WI38 (cell line): ENCODE data around the gene LYPD3.
"Not testable (repeated sequence)": the region's sequence is repeated elsewhere in the genome, so short reads cannot be mapped to it uniquely, and the experiment has no call there.

Experiments
- H3K4me3 ChIP-seq: 2 replicates; pipeline ENCODE4 v1.5.1; 2011; ENCODE audit warnings: low read depth, mild to moderate bottlenecking, control low read depth, low read length
- CTCF ChIP-seq: IDR thresholded peaks from 2 replicates; pipeline ENCODE4 v1.5.1; 2012; ENCODE audit warnings: low read depth, mild to moderate bottlenecking, control low read depth, low read length

LYPD3 gene

GRCh38 chr19:43441716-43442115 lies 23.7 kb downstream of the LYPD3 start:
- TF ChIP-seq CTCF, result no peak
- H3K4me3 ChIP-seq, result no peak overlapping the region

GRCh38 chr19:43439709-43440063 lies 25.7 kb downstream of the LYPD3 start:
- no peak for TF ChIP-seq CTCF
- no peak overlapping the region for H3K4me3 ChIP-seq

GRCh38 chr19:43439032-43439708 lies 26.2 kb downstream of the LYPD3 start:
- H3K4me3 ChIP-seq, result no peak overlapping the region
- no peak for TF ChIP-seq CTCF

- TF ChIP-seq CTCF, result no peak
- no peak overlapping the region for H3K4me3 ChIP-seq
Observed at GRCh38 chr19:43438291-43439031, 26.9 kb downstream of the LYPD3 start.

- H3K4me3 ChIP-seq, result no peak overlapping the region
- no peak for TF ChIP-seq CTCF
Observed at GRCh38 chr19:43437712-43438111, 27.7 kb downstream of the LYPD3 start.

GRCh38 chr19:43437284-43437683 lies 28.1 kb downstream of the LYPD3 start:
- H3K4me3 ChIP-seq, result not testable (repeated sequence)

- H3K4me3 ChIP-seq, result no peak overlapping the region
- no peak for TF ChIP-seq CTCF
Observed at GRCh38 chr19:43435775-43436174, 29.6 kb downstream of the LYPD3 start.
